HG03575 (cell line): ENCODE measurements around the gene ABHD6.
"Not testable (repeated sequence)": the region's sequence is repeated elsewhere in the genome, so short reads cannot be mapped to it uniquely, and the experiment has no call there.

Source experiments
- ATAC-seq: cut with Tn5 transposase; IDR thresholded peaks from one replicate; pipeline ENCODE4 v1.9.1; 2021; ENCODE audit not compliant: unreplicated experiment, insufficient number of reproducible peaks, low FRiP score; ENCODE audit errors: extremely low read depth

The ABHD6 gene

DNA sequence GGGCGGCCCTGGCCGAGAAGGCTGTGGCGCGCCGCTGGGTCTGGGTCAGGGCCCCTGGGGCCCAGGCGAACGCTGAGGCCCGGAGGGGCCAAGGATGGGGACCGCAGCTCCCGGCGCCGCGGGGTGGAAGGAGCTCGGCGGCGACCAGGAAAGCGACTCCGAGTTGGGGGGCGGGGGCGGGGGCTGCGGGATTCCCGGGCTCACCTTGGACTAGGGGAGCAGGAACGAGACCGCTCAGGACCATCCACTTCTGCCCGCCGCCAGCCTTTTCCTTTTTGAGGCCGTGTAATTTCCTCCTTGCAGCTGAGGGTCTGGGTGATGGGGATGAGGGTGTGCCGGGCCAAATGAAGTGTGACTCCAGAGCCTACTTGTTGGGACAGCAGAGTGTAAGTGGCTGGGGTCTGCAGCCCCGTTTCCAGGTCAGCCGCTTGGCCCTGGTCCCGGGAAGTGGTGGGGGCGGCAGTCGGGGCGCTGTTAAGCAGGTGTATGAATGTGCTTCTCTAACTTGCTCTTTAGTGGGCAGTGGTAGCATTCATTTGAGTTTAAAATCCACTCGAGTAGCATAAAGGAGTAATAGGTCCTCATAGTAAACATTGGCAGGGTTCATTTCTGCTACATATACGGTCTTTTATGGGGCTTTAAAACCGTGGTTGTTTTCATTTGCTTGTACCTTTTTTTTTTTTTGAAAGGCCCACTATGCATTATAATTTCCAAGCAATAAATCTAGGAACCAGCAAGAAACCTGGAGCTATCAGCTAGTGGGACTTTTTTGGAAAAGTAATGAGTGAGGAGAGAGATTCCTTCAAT is 95.8 kb downstream of the ABHD6 start:
- no peak for ATAC-seq

DNA sequence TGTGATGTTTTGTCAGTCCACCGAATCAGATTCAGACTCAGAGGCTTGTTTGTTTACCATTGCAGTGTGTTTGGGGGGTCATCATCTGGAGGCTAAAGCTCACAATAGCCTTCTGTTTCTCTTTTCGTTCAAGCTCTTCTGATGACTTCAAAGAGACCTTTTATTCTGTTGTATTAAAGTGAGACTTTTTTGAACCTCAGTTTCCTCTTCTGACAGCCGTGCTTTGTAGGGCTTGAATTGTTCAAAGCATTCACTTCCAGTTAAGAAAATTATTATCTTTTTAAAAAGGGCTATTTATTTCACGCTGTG is 96.4 kb downstream of the ABHD6 start:
- no peak for ATAC-seq

DNA sequence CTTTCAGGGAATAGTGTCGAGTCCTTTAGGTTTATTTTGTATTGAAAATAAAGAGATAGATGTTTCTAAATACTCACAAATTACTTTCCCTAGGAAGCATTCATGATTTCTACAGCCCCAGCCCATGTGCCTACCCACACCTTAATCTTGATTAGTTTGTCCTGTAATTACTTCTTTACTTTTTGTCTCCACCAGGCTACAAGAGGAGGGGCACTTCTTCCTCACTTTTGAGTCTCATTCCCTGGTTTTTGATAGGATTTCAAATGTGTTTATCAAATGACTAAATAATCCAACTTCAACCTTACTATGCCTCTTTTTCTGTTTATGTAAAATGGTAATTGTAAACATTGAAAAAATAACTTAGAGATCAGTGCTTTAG is 96.9 kb downstream of the ABHD6 start:
- ATAC-seq: no peak

DNA sequence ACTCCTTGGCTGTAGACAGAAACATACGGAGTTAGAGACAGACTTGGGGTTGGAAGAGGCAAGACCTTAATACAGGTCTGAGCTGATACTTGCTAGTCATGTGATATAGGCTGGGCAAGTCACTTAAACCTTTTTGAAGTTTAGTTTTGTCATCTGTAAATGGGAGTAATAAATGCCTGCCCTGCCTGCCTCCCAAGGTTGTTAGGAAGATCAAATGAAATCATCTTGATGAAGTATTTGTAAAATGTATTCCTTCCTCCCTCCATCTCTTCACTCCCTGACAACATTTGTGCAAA is 98.0 kb downstream of the ABHD6 start:
- no peak for ATAC-seq

DNA sequence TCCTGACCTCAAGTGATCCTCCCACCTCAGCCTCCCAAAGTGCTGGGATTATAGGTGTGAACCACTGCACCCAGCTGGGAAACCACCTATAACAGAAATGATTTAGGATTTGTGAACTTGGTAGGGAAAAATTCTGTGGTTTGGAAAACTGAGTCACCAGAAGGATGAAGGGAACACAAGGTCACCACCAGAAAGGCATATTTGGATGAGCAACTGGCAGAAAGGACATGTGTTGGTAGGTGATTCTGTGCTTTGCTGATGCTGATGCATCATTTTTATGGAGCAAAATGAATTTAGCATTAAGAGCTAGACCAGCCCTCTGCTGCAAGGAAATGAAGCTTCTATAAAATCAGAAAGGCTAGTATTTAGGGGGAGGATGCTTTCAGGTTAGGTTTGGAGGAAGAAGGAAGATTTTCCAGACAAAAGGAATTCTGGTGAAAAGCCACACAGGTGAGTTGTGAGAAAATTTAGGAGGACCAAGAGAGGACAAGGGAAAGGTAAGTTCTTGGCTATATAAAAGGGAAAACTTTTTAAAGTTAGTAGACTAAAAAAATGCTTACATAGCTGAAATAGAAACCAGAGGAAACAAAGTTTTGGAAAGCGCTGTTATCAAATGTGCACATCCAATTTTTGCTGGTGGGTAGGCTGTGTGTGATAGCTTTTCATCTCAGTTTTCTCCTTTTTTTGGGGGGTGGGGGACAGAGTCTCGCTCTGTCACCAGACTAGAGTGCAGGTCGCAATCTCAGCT is 98.7 kb downstream of the ABHD6 start:
- ATAC-seq: no peak

DNA sequence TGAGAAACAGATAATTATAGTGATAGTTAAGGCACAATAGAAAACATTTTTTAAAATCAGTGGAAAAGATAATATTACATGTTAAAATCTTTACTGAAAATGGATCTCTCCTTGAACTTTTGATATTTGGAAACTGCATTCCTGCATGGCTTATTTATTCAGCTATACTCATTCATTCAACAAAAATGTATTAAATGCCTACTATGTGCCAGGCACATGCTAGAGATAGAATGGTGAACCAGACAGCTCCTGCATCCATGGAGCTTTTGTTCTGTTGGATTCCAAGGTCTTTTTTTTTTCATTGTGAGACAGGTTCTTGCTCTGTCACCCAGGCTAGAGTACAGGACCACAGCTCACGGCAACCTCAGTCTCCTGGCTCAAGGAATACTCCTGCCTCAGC is 99.6 kb downstream of the ABHD6 start:
- ATAC-seq: no peak

DNA sequence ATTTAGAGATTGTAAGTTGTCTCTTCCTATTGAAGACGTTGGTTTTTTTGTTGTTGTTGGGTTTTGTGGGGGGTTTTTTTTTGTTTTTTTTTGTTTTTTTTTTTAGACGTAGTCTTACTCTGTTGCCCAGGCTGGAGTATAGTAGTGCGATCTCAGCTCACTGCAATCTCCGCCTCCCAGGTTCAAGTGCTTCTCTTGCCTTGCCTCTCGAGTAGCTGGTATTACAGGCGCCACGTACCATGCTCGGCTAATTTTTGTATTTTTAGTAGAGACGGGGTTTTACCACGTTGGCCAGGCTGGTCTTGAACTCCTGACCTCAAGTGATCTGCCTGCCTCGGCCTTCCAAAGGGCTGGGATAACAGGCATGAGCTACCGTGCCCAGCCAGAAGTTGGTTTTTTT is 101.6 kb downstream of the ABHD6 start:
- not testable (repeated sequence) for ATAC-seq

DNA sequence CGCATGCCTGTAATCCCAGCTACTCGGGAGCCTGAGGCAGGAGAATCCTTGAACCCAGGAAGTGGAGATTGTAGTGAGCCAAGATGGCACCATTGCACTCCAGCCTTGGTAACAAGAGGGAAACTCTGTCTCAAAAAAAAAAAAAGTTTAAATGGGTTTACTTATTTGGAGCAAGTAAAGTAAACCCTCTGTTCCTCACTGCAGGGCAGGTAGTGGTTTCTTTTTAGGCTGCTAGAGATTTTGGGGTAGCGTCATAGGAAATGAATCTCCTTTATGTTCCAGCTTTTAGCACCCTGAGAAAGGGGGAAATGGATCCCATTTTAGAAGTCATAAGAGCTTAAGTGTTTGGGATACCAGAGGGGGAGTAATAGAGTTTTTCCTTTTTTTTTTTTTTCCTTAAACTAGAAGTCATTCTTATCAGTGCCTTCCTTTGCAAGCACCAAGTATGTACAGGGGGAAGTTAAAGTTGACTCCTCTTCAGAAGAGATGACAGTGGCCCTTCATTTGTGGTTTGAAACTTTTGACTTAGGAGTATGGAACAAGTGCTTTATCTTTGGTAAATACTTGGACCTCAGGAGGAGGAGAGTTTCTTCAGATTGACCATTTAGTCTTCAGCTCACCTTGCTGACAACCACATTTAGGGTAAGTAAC is 103.1 kb downstream of the ABHD6 start:
- no peak for ATAC-seq

DNA sequence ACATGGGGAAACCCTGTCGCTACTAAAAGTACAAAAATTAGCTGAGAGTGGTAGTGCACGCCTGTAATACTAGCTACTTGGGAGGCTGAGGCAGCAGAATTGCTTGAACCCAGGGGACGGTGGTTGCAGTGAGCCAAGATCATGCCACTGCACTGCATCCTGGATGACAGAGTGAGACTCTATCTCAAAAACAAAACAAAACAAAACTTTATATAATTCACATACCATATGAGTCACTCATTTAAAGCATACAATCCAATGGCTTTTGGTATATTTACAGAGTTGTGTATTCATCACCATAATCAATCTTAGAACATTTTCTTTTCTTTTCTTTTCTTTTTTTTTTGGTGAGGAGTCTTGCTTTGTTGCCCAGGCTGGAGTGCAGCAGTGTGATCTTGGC is 103.8 kb downstream of the ABHD6 start:
- ATAC-seq: no peak

DNA sequence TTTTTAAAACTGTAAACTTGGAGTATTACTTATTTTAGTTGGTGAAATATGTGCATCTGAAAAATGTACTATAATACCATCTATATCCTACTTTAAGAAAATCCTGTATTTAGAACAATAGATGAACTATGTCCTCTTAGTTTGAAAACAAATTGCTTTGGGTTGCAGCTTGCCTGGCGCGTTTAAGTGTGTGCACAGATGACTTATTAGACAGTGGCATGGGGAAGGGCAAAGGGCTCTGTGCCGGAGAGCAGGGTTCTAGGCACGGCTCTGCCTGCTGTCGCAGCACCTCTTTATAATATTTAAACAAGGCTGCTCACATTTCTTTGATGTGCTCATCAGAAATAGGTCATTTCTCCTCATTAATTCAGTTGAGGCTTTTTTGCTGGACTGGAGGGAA is 105.1 kb downstream of the ABHD6 start:
- no peak for ATAC-seq
